ENCODE data around the gene PLEKHG4B.
"Not testable (repeated sequence)": the region's sequence is repeated elsewhere in the genome, so short reads cannot be mapped to it uniquely, and the experiment has no call there.

Gene PLEKHG4B

GRCh38 chr5:157126-157715 lies 65.3 kb downstream of the PLEKHG4B start:
- DNase-seq = no peak

GRCh38 chr5:157801-158200 lies 65.8 kb downstream of the PLEKHG4B start:
- DNase-seq = no peak

DNA sequence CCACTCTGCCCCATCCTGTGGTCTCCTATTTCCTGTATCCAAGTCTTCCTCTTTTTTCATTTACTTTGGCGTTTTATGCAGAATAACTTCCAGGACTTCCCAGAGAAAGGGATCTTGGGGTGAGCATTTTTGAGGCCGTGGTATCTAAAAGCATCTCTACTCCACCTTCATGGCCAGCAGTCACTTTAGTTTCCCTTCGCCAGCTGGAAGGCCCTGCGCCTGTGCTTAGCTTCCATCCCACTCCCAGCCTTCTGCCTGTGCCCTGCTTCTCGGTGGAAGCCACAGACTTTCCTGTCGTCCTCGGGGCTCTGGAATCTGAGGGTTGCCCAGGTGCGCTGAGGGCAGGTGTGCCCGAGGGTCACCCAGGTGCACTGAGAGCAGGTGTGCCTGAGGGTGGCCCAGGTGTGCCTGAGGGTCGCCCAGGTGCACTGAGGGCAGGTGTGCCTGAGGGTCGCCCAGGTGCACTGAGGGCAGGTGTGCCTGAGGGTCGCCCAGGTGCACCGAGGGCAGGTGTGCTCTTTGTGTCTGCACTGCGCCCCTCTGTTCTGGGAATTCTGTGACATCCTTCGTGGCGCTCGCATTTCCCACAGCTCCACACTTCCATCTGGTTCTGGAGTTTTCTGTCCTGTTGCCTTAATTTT lies 67.0 kb downstream of the PLEKHG4B start:
- DNase-seq = no peak

- no peak for DNase-seq
These were observed 67.6 kb downstream of the PLEKHG4B start for GRCh38 chr5:159448-160172.

DNA sequence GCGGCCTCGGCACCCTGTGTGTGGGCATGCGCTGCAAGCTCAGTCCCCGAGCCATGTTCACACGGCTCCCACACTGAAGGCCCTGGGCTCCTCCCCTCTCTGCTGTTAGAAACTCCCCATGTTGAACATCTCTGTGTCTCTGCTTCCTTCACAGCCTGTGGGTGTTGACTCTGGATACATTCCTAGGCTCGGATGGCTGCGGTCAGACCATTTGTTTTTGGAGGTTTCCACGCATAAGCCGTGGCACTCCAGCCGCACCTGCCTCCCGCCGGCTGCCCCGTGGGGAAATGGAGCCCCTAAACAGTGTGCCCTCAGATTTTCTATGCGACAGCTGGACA lies 68.2 kb downstream of the PLEKHG4B start:
- no peak for DNase-seq

GRCh38 chr5:160921-161802 lies 69.2 kb downstream of the PLEKHG4B start:
- no peak for DNase-seq

GRCh38 chr5:161803-162110 lies 69.8 kb downstream of the PLEKHG4B start:
- no peak for DNase-seq

- no peak for DNase-seq
These were observed 70.2 kb downstream of the PLEKHG4B start for GRCh38 chr5:162190-162564.

- DNase-seq = no peak
These were observed 70.8 kb downstream of the PLEKHG4B start for GRCh38 chr5:162565-163337.

DNA sequence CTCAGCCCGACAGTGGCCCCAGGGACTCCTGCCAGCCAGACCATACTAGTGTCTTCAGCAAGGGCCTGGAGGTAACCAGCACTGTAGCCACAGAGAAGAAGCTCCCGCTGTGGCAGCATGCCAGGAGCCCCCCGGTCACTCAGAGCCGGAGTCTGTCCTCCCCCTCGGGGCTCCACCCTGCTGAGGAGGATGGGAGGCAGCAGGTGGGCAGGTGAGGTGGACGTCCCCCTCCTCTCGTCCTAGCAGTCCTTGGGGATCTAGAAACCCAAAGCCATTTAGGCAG lies 71.3 kb downstream of the PLEKHG4B start:
- no peak for DNase-seq

GRCh38 chr5:163841-164240 lies 71.9 kb downstream of the PLEKHG4B start:
- DNase-seq = no peak

DNA sequence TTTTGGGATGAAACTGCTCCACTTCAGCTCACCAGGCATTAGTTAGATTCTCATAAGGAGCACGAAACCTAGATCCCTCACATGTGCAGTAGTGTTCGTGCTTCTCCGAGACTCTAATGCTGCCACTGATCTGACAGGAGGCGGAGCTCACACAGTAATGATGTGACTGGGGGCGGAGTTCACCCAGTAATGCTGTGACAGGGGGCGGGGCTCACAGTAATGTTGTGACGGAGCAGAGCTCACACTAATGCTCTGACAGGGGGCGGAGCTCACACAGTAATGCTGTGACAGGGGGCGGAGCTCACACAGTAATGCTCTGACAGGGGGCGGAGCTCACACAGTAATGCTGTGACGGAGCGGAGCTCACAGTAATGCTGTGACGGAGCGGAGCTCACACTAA lies 72.3 kb downstream of the PLEKHG4B start:
- no peak for DNase-seq

- not testable (repeated sequence) for DNase-seq
These were observed 72.8 kb downstream of the PLEKHG4B start for GRCh38 chr5:164783-165182.

DNA sequence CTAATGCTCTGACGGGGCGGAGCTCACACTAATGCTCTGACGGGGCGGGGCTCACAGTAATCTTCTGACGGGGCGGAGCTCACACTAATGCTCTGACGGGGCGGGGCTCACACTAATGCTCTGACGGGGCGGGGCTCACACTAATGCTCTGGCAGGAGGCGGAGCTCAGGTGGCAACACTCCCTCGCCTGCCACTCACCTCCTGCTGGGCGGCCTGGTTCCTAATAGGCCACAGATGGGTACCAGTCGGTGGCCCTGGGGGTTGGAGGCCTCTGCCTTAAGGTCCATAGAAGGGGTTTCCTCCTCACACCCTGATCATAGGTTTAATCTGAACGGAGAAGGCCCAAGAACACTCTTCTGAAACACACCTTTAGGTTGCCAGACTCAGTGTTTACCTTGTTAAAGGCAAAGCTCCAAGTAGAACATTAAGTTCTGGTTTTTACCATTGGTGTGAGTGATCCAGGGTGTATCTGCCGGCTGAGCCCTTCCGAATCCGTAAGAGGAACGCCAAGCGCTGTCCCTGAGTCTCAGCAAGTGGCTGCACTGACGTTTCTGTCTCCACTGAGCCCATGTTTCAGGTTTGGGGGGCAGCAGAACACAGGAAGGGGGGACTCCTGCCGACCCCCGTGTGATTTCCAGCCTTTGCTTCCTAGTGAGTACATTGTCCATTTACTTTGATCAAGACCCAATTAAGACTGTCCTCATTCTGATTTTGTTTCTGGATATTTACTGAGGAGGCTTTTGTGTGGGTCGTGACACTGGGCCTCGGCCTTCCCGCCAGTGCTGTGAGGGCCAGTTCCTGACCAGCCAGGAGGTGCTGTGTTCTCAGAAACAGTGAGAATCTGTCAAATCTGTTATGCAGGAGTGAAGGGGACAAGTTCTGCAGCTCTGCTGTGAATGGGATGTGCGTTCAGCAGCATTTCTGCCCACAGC lies 74.7 kb downstream of the PLEKHG4B start:
- DNase-seq = no peak

GRCh38 chr5:167511-167910 lies 75.5 kb downstream of the PLEKHG4B start:
- no peak for DNase-seq

DNA sequence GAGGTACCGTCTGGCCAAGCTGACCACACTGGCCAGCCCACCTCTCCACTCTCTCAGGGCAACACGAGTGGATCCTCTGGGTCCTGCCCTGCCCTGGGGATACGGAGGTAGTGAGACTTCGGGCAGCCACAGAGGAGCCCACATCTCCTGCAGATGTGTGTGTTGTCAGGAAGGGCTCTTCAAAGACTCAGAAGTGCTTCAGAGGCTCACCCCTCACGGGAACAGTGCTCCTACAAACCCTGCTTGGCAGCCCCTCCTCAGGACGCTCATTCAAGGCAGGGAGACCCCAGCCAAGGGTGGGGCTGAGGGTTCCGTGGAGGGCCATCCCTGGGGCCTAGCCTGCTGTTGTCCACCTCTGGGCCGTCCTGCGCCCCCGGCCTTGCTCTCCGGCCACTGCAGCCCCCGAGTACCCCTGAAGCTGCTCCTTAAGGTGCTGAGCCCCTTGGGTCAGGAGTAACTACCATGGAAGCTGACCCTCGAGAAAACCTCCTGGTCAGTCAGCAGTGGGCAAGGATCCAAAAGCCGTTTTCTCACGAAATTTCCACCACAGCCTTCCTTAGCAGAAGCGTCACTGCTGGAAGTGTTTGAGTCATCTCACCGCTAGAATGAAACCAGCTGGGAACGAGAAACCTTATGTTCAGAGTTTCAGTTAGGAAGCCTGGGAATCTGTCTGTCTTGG lies 76.2 kb downstream of the PLEKHG4B start:
- no peak for DNase-seq

DNA sequence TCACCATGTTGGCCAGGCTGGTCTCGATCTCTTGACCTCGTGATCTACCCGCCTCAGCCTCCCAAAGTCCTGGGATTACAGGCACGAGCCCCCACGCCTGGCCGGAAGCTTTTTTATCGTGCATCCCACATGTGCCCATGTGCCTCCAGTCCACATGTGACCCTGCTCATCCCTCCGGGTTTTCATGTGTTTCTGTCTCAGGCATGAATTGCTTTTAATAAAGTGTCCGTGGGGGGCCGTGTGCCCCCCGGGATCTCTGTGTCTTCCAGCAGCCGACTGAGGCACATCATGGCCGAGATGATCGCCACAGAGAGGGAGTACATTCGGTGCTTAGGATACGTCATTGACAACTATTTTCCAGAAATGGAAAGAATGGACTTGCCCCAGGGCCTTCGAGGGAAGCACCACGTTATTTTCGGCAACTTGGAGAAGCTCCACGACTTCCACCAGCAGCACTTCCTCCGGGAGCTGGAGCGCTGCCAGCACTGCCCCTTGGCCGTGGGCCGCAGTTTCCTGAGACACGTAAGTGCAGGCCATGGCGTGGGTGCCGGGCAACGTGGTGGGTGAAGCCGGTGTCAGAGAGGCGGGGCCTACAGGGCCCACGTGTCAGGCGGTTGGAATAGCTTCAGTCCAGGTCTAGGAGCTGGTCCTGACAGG lies 77.2 kb downstream of the PLEKHG4B start:
- no peak for DNase-seq

GRCh38 chr5:169728-170094 lies 77.7 kb downstream of the PLEKHG4B start:
- no peak for DNase-seq

GRCh38 chr5:170971-171800 lies 79.2 kb downstream of the PLEKHG4B start:
- DNase-seq = no peak

- no peak for DNase-seq
These were observed 79.9 kb downstream of the PLEKHG4B start for GRCh38 chr5:171801-172331.

Measured in stimulated activated CD4-positive, alpha-beta T cell treated with anti-CD3 and anti-CD28 coated beads, Interleukin-2, amount 100 ng/mL, for 24 hours (primary cell).